GM21515 (cell line): Measurements from ENCODE around the gene ETFDH.
A peak's percentile ranks its signal among the peaks of the same experiment; 100 is the strongest.
"Not testable (repeated sequence)": the region's sequence is repeated elsewhere in the genome, so short reads cannot be mapped to it uniquely, and the experiment has no call there.

ENCODE experiments used
- ATAC-seq: cut with Tn5 transposase; IDR thresholded peaks from one replicate; pipeline ENCODE4 v1.9.1; 2021; ENCODE audit not compliant: unreplicated experiment

The ETFDH gene

DNA sequence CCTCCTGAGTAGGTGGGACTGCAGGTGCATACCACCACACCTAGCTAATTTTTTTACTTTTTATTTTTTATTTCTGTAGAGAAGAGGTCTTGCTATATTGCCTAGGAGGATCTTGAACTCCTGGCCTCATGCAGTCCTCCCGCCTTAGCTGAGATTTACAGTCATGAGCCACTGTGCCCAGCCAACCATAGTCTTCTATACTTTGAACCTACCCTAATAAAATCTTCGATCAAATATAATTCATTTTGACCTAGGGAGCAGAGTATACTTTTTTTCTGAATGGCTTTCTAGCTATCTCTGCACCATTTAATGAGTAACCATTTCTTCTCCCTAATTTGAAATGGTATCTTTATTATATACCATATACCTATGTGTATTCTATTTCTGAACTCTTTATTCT is 6.7 kb downstream of the ETFDH start:
- ATAC-seq, result no peak

GRCh38 chr4:158681629-158682028 is 9.5 kb downstream of the ETFDH start:
- ATAC-seq, result no peak

DNA sequence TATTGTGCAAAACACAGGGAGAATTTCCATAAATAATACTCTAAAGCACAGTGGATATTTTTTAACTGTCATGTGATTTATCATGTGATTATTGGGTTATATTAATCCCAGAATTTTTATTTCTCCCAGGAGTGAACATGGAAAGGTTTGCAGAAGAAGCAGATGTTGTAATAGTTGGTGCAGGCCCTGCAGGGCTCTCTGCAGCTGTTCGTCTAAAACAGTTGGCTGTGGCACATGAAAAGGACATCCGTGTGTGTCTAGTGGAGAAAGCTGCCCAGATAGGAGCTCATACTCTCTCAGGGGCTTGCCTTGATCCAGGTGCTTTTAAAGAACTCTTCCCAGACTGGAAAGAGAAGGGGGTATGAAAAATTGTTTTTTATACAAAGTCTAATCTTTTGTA is 10.0 kb downstream of the ETFDH start:
- no peak for ATAC-seq

DNA sequence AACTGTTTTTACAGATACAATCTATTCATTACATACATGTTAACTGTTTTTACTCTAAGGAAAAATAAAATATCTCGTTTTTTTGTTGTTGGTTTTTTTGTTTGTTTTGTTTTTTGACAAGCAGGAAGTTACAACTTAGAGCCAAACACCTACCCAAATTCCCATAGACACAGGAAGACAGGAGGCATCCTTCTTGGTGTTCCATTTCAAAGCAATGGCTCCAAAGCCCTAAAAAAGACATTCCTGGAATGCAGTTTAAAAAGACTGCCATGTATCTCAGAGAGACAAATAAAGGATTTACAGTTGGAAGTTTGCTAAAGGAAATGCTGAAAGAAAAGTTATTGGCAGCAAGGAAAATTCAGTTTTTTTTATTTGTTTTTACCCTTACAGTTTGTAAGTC is 16.7 kb downstream of the ETFDH start:
- ATAC-seq, result no peak

- no peak for ATAC-seq
Measured at GRCh38 chr4:158704274-158704673, 32.2 kb downstream of the ETFDH start.

GRCh38 chr4:158710814-158711213 is 38.7 kb downstream of the ETFDH start:
- no peak for ATAC-seq

GRCh38 chr4:158712622-158713021 is 40.5 kb downstream of the ETFDH start:
- not testable (repeated sequence) for ATAC-seq

DNA sequence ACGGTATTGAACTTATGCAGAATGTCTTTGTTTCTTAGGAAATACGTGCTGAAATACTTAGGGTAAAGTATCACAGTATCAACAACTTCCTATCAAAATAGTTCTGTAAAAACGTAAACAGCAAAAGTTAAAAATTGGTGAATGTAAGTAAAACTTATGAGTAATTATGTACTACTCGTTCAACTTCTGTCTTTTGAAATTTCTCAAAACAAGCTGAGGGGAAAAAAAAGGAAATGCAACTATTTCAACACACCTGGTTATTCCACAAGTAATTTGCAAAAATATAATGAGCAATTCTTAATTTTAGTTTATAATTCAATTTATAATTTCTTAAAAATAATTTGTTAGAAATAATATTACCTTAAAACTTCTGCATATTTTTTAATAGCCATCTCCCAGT is 42.8 kb downstream of the ETFDH start:
- ATAC-seq, result no peak

GRCh38 chr4:158715802-158716201 is 43.7 kb downstream of the ETFDH start:
- ATAC-seq, result no peak

DNA sequence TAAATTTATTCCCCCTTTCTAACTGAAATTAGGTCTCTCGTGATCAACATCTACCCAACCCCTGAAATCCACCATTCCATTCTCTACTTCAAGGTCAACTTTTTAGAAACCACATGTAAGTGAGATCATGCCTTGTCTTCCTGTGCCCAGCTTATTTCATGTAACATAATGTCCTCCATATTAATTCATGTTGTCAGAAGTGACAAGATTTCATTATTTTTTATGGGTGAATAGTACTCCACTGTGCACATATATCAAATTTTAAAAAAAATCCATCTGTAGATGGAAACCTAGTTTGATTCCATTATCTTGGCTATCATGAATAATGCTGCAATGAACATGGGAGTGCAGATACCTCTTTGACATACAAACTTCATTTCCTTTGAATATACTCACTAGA is 49.6 kb downstream of the ETFDH start:
- ATAC-seq, result no peak

DNA sequence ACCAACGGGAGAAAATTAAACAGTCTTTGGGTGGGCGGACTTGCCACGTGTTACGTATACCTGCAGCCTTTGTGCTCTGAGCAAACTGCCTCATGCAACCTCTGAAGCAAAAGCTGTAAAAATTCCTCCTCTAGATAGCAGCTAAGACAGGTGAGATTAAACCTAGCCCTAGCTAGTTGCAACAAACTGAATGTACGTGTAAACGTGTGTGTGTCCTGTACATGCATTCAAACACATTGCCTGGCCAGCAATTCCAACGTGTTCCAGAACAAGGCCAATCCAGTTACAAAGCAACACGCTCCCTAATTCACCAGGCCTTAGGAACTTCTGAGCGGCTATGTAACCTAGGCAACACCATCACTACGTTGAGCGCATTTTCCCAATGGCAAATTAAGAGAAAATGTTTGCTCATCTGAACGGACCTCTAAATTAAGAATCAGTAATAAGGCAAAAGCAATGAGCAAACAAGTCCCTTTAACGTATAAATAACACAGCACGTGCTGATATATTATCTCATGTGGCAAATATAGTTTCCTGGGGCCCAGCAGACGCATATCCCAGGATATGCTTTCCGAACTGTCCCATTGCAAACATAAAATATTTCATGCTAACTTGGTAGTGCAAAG is 50.3 kb downstream of the ETFDH start:
- no peak for ATAC-seq

DNA sequence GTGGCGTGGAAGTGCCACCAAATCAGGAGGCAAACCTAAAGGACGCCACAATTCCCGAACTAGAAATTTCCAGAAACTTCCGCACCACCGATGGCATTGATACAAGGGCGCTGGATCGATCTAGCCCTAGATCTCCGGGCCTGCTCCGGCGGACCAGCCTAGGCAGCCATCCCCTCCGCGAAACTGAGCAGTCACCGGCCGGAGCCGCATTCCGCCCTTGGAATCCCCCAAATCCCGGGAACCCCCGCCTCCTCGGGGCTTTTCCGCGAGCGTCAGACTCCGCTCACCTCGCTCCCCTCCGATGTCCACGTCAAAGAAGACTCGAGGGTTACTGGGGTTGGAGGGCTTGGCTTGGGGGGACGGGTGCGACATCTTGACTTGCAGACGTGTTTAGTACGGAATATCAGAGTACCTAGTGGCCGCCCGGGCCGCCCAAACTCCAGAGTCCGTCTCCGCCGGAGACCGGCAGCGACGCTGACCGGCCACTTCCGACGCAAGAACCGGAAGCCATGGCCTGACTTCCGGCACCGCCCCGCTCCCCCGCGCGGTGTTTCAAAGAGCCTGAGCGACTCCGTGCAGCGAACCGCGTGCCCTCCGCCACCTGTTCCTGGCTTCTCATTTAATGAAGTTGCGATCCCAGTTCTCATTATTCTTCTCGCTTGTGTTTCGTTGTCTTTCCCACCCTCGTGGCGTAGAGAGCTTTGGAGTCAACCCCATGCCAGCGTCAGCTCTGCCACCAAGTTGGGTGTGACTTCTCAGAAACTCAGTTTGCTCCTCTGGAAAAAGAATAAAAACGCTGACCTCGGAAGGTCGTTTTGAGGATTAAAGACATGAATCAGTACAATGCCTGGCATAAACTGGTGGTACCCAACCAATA is 51.1 kb downstream of the ETFDH start, which contains the start of gene PPID:
TSS of gene PPID (minus strand) at position 480 of the 877 bp plus-strand sequence. CDS start at position 372, 108 bp downstream.
- ATAC-seq, result peak; percentile 98

- ATAC-seq, result no peak
Measured at GRCh38 chr4:158724637-158725036, 52.5 kb downstream of the ETFDH start.

DNA sequence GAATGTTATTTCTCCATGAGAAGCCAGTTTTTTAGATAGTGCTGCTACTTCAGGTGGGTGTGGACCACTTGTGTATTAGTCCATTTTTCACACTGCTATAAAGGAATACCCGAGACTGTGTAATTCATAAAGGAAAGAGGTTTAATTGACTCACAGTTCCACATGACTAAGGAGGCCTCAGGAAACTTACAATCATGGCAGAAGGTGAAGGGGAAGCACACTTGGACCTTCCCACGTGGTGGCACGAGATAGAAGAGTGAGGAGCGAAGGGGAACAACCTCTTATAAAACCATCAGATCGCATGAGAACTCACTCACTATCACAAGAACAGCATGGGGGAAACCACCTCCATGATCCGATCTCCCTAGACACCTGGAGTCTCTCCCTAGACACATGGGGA is 54.5 kb downstream of the ETFDH start:
- no peak for ATAC-seq

DNA sequence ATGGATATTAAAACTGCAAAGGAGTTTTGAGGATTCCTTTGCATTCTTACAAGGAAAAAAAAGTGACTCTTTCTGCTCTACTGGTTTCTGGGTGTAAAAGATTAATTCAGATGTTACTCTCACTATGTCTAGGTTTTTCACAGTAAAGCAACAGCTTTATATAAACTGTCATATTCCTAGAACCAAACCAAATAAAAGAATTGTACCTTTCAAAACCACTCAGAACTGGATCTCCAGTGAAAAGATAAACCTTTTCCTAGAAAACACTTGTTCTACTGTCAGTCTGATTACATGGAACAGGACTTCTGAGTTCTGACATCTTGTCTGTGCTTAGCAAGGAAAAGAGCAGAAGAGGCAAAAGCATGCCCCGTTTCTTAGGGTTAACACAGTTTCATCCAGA is 56.1 kb downstream of the ETFDH start:
- ATAC-seq, result no peak

DNA sequence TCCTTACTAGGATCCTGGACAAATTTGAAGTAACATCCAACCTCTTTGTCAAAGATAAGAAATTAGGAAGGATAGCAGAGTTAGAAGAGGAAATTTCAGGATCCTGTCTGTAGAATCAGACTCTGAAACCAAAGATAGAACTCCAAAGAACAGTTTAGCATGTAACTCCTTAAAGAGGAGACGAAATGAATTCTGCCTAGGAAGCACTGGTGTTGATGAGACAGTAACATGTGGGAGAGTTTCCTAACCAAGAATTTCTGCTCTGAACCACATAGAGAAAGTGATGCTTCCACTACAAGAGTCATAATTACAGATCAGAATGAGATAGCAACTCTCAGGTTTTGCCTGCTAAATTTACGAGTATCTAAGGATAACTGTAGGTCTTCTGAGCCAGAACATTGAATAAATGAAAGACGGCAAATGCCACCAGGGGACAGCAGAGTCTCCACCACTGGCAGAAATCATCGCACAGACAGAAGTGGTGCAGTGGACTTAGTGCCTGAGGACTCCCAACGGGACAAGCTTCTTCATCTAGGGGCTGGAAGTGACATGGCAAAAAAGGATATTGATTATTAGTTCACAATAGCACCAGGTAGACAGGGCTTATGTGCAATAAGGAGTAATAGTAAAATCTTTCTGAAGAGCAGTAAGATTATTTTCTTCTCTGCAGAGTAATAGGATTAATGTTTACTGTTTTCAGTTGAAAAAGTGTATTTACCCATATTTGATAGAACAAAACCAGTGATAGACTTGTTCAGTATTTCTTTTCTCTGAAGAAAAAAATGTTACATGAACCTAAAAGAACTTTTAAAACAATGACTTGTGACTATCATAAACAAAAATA is 57.8 kb downstream of the ETFDH start:
- no peak for ATAC-seq

DNA sequence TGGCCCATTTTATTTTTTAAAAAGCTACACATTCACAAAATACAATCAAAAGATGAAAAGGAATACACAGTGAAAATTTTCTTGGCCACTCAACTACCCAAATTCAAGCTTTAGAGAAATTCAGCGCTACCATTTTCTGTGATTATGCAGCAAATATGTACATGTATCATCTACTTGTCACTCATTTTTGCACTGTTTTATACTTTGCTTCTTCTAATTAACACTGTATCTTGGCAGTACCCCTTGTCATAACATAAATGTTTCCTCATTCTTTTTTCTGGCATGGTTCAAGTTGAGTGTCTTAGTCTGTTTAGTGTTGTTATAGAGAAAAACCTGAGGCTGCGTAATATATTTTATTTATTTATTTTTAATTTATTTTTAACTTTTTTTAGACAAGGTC is 66.8 kb downstream of the ETFDH start:
- ATAC-seq, result no peak

GRCh38 chr4:158739600-158739999 is 67.5 kb downstream of the ETFDH start:
- no peak for ATAC-seq

- ATAC-seq, result no peak
Measured at GRCh38 chr4:158741326-158742021, 69.4 kb downstream of the ETFDH start.

- ATAC-seq, result not testable (repeated sequence)
Measured at GRCh38 chr4:158746537-158746936, 74.4 kb downstream of the ETFDH start.

DNA sequence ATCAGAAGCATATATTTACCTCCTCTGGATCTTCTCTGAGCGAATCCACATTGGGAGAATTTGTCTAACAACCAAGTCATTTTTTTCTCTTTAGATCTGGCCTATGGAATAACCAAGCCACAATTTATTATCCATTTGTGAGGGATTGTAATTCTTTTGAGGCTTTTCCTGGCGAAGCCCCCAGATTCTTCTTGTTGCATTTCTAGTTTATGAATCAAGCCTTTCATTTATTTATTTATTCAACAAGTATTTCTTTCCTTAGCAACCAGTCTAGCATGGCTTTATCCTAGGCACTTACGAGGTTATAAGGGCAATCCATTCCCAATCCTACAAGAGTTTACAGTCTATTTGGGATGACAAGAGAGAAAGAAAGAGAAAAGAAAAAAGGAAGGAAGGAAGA is 78.3 kb downstream of the ETFDH start:
- no peak for ATAC-seq
